Prostate gland (tissue), 2 donors: ENCODE results near the gene ZW10. TPM values are rescaled to one million over a fixed set of nuclear protein-coding genes. Genes with fewer than 3 reads are reported as not detected.

Experiments
- DNase-seq: peaks from one replicate; pipeline ENCODE4 v3.0.0-alpha.2; 2019; ENCODE audit warnings: low spot score
- H3K27ac ChIP-seq, 2 donors: fragments of 200-600 bp; sonication (generic); 2 replicates each; pipeline ENCODE4 v1.5.1; 2017 to 2019
- H3K27me3 ChIP-seq: fragments of 200-600 bp; sonication (generic); replicated peaks from 2 replicates; pipeline ENCODE4 v1.5.1; 2019; ENCODE audit not compliant: insufficient read depth
- H3K36me3 ChIP-seq, 2 donors: fragments of 200-600 bp; sonication (generic); 1 replicate in 1 of 2; 2 replicates in 1 of 2; pipeline versions ENCODE4 v1.5.1 to v1.8.1; 2017 to 2019
- H3K4me1 ChIP-seq: fragments of 200-600 bp; sonication (generic); replicated peaks from 2 replicates; pipeline ENCODE4 v1.5.1; 2019
- H3K4me3 ChIP-seq, 2 donors: fragments of 200-600 bp; sonication (generic); 2 replicates each; pipeline ENCODE4 v1.5.1; 2017 to 2019
- H3K9me3 ChIP-seq: fragments of 200-600 bp; sonication (generic); 2 replicates; pipeline ENCODE4 v1.5.1; 2017
- POLR2A ChIP-seq: fragments of 450-650 bp; IDR thresholded peaks from one replicate; pipeline ENCODE4 v1.6.1; 2016; ENCODE audit warnings: antibody characterized with exemption, mild to moderate bottlenecking
- POLR2AphosphoS5 ChIP-seq: sonication (generic); formaldehyde crosslinking; IDR thresholded peaks from one replicate; pipeline ENCODE4 v1.6.1; 2017; ENCODE audit warnings: antibody characterized with exemption
- WGBS: methylation state at CpG from one replicate; pipeline ENCODE4 v1.1.5; 2018; 5-methylcytosine and 5-hydroxymethylcytosine counted together
- intact Hi-C: fragments of 100-400 bp; cut with DNase I; formaldehyde crosslinking; loops from one replicate; pipeline ENCODE4 v1.14.2; 2022
- total RNA-seq, 2 donors: library from RNA; depleted of rRNA; stranded (reverse); fragments of >200 nt; gene quantifications; one replicate each; pipeline ENCODE4 v1.1.0, GENCODE V29; 2016
- TF ChIP-seq, protein P1 (sequence below), 4 experiments: fragments of 200-600 bp in 2 of 4; fragments of 450-650 bp in 2 of 4; sonication (generic) in 2 of 4; IDR thresholded peaks; 1 replicate in 3 of 4; 2 replicates in 1 of 4; pipeline ENCODE4 v1.5.1; 2016 to 2019; ENCODE audit warnings: antibody characterized with exemption in 4 of 4, mild to moderate bottlenecking in 2 of 4, moderate library complexity in 2 of 4

Gene ZW10
- total RNA-seq, 2 donors from 2014 or later: 10.2 to 11.6 TPM

DNA sequence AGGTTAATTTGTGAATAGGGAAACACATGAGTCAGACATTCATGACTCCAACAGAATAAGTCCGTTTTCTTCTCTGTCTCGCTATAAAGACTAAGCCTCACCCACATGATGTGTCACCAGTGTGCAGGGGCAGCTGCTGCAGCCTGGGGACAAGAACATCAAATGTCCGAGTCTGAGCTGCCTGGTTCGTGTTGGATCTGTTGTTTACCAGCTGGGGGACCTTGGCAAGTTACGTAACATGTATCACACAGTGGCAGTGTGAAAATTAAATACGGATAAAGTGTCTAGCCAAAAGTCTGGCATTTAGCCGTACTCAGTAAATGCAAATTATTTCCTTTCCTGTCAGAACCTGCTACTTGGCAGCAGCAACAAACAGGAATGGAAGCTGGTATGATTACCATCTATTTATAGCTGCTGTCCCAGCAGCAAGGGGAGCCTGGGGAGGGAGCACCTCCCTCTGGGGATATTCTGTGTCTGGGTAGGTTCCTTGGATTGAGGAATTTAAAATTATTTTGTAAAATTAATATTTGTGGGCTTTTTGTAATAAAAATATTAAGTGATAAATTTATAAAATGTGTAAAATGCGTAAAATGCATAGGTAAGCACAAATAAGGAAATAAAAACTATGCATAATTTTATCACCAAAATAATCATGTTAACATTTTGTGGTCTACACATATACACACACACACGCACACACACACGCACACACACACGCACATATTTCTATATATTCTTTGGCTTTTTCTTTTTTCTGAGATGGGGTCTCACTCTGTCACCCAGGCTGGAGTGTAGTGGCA, 4.8 kb upstream of the ZW10 start:
- peak; percentile 67 for DNase-seq
- no peaks in the 10 kb centered on the region for H3K9me3 ChIP-seq
- H3K27me3 ChIP-seq: no peaks in the 10 kb centered on the region
- H3K4me1 ChIP-seq: peaks cover 3% of the 10 kb centered on the region
- peak overlapping the region; percentile 21 to 23 for H3K27ac ChIP-seq
- intact Hi-C loops: loop anchor here (10.0 kb wide), 1 partner anchor 96 kb away; the partner anchor contains the start of gene USP28
- TF ChIP-seq, protein P1, sequence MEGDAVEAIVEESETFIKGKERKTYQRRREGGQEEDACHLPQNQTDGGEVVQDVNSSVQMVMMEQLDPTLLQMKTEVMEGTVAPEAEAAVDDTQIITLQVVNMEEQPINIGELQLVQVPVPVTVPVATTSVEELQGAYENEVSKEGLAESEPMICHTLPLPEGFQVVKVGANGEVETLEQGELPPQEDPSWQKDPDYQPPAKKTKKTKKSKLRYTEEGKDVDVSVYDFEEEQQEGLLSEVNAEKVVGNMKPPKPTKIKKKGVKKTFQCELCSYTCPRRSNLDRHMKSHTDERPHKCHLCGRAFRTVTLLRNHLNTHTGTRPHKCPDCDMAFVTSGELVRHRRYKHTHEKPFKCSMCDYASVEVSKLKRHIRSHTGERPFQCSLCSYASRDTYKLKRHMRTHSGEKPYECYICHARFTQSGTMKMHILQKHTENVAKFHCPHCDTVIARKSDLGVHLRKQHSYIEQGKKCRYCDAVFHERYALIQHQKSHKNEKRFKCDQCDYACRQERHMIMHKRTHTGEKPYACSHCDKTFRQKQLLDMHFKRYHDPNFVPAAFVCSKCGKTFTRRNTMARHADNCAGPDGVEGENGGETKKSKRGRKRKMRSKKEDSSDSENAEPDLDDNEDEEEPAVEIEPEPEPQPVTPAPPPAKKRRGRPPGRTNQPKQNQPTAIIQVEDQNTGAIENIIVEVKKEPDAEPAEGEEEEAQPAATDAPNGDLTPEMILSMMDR (IDR thresholded peaks at IDR 0.05): peak in 1 of 4 experiments; percentile 31
- TF ChIP-seq POLR2AphosphoS5: peak; percentile 85
- TF ChIP-seq POLR2A: peak; percentile 22
- H3K36me3 ChIP-seq: no peaks in the 10 kb centered on the region
- WGBS: 27% methylated on average over 11 of the region's 11 CpGs
- H3K4me3 ChIP-seq: no peak overlapping the region

DNA sequence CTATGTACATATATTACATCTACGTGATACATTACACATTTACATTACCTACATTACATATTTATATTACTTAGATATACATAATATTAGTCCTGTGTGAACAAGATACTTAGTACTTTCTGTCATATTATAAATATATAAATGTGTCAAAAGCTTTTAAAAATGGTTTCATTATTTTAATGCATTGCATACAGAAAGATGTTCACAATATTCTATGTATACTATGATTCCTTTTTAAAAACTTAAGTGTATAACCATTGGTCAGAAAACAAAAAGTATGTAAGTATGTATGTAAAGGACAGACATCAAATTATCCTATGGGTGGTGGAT, 647 bp upstream of the ZW10 start:
- Histone ChIP-seq H3K4me1 (no peaks in the 10 kb centered on the region), H3K27ac (peak overlapping the region; percentile 77 to 82), H3K27me3 (no peaks in the 10 kb centered on the region), H3K9me3 (no peaks in the 10 kb centered on the region), H3K36me3 (no peaks in the 10 kb centered on the region), H3K4me3 (peak overlapping the region; percentile 73 to 77)
- intact Hi-C loops: loop anchor here (10.0 kb wide), 1 partner anchor 101 kb away; the partner anchor contains the start of gene USP28
- no peak for DNase-seq
- WGBS: 0% methylated on average over 1 of the region's 1 CpG
- TF ChIP-seq POLR2A (no peak), POLR2AphosphoS5 (no peak)
- TF ChIP-seq, protein P1 (IDR thresholded peaks at IDR 0.05): peak in 1 of 4 experiments; percentile 1

DNA sequence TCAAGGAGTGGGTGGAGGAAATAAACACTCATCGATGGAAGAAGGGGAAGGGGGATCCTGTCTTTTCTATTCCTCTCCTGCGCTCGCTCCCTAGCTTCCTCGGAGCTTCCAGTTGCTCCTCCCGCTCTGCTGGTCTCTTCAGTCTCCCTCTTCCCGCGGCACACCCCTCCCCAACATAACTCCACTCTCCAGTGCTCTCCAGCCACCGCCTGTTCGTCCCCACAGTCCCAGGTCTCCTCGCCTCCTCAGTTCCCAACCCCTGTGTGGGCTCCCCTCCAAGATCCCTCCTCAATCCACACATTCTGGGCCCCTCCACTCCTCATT, 438 bp downstream of the ZW10 start:
- no peak for TF ChIP-seq POLR2AphosphoS5
- TF ChIP-seq POLR2A: no peak
- TF ChIP-seq, protein P1 (IDR thresholded peaks at IDR 0.05): no peak
- Histone ChIP-seq H3K27me3 (no peaks in the 10 kb centered on the region), H3K36me3 (no peaks in the 10 kb centered on the region), H3K27ac (peak overlapping the region; percentile 77 to 82), H3K9me3 (no peaks in the 10 kb centered on the region), H3K4me3 (peak overlapping the region; percentile 73 to 77), H3K4me1 (no peaks in the 10 kb centered on the region)
- DNase-seq: peak; percentile 35
- WGBS: under 1% methylated on average over 10 of the region's 10 CpGs
- intact Hi-C loops: loop anchor here (10.0 kb wide), 1 partner anchor 102 kb away; the partner anchor contains the start of gene USP28

DNA sequence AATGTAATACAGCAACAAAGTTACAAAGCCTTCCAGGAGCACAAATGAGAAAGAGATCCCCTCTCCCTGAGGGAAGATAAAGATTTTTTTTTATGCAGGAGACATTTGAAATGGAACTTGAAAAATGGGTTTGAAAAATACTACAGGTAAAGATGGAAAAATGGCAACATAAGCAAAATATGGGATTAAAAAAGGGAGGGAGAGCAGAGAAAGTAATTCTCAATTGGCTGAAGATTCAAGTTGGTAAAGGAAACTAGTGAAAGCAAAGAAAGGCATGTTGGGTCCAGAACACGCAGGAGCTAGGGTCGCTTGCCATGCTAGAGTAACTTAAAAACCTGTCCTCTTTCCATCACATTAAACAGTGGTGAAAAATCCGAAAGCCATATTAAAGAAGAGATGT, 1.5 kb downstream of the ZW10 start:
- TF ChIP-seq, protein P1 (IDR thresholded peaks at IDR 0.05): no peak
- 78% methylated on average over 3 of the region's 3 CpGs for whole genome bisulfite sequencing
- no peaks in the 10 kb centered on the region for H3K27me3 ChIP-seq
- DNase-seq: no peak
- intact Hi-C loops: loop anchor here (10.0 kb wide), 1 partner anchor 103 kb away; the partner anchor contains the start of gene USP28
- no peaks in the 10 kb centered on the region for H3K4me1 ChIP-seq
- H3K9me3 ChIP-seq: no peaks in the 10 kb centered on the region
- no peak overlapping the region for H3K27ac ChIP-seq
- H3K36me3 ChIP-seq: no peaks in the 10 kb centered on the region
- no peak overlapping the region for H3K4me3 ChIP-seq
